ENCODE measurements around the gene SLC30A5. TPM values are rescaled to one million over a fixed set of nuclear protein-coding genes. Genes with fewer than 3 reads are reported as not detected.
"Not testable (repeated sequence)": the region's sequence is repeated elsewhere in the genome, so short reads cannot be mapped to it uniquely, and the experiment has no call there.

The SLC30A5 gene
- total RNA-seq (2014; rRNA removed; shearing (Covaris generic)), result 44.1 and 48.8 TPM in 2 replicates

DNA sequence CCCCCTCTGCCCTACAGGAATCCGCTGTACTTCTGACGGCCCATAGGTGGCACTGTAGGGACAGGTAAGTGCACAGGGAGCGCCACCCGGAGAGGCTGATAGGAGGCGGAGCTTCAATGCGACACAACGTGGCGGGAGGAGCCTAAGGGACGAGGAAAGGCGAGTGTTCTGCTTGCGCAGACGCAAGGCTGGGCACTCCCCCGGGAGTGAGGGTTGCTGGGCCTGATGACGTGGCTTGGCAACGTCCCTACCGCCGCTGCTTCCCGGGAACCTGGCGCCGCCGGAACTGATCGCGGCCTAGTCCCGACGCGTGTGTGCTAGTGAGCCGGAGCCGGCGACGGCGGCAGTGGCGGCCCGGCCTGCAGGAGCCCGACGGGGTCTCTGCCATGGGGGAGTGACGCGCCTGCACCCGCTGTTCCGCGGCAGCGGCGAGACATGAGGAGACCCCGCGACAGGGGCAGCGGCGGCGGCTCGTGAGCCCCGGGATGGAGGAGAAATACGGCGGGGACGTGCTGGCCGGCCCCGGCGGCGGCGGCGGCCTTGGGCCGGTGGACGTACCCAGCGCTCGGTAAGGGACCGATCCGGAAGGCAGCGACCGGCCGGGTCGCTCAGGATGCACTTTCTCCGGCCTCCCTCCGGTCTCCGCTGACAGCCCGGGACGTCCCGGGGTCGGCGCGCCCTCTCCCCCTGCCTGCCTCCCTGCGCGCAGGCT is at the start of gene SLC30A5:
Gene SLC30A5 (plus strand): TSS at position 244 of the 712 bp plus-strand sequence. CDS start 242 bp downstream, at position 486.
- DNase-seq (ENCODE audit: low read depth), result peak; percentile 98

DNA sequence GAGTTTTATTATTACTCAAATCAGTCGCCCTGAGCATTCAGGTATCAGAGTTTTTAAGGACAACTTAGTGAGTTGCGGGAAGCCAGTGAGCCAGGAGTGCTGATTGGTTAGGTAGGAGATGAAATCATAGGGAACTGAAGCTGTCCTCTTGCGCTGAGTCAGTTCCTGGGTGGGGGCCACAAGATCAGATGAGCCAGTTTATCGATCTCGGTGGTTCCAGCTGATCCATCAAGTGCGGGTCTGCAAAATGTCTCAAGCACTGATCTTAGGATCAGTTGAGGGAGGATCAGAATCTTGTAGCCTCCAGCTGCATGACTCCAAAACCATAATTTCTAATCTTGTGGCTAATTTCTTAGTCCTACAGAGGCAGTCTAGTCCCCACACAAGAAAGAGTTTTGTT is 48.6 kb upstream of the SLC30A5 start:
- DNase-seq (ENCODE audit: low read depth), result not testable (repeated sequence)

DNA sequence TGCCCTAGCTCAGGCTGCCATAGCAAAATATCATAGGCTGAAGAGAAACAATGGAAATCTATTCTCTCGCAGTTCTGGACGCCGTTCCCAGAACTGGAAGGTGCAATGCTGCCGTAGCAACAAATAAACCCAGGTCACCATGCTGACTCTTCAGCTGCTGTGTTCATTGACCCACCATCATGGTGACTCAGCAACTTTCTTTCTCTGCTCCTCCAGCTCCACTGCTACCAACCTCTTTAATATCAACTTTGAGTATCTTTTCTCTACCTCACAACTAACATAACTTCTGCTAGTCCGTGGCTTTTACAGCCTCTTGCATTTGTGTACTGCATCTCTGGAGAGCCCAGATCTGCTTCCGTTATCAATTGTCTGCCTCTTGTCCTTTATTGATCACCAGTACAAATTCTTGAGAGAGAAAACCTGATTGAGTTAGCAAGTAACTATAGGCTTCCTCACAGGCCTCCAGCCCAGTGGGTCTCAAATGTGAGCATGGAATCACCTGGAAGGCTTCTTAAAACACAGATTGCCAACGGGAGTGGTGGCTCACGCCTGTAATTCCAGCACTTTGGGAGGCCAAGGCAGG is 47.3 kb upstream of the SLC30A5 start:
- peak; percentile 37 for DNase-seq (ENCODE audit: low read depth)

DNA sequence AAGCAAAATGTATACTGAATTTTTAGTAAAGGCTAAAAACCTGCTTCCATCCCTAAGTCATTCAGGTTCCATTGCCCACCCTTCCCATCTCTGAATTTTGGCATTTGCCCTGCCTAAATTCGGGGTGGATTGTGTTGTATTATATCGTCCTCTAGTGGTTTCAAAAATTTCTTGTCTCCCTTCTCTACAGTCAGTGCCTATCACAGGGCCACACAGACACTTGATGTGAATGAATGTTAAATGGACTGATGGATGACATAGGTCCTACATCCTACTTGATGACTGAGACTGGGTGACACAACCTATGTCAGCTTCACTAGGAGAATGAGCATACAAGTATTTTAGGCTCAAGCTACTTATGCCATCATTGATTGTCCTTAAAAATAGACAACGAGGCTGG is 45.6 kb upstream of the SLC30A5 start:
- peak; percentile 15 for DNase-seq (ENCODE audit: low read depth)

DNA sequence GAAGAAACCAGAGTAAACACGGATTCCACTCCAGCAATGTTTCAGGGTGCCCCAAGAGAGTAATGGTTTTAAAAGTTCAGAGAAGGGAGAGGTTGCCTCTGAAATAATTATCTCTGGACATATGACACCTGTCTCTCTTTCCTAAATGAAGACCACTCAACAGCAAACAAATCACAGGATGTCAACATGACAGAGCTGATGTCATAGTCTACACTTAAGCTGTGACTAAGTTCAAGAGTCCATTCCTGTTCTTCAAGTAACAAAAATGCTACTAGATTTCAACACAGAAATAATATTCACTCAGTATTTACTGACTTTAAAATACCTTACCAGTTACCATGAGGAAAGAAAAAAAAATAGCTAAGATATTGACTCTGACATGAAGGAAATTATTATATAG is 44.7 kb upstream of the SLC30A5 start:
- no peak for DNase-seq (ENCODE audit: low read depth)

DNA sequence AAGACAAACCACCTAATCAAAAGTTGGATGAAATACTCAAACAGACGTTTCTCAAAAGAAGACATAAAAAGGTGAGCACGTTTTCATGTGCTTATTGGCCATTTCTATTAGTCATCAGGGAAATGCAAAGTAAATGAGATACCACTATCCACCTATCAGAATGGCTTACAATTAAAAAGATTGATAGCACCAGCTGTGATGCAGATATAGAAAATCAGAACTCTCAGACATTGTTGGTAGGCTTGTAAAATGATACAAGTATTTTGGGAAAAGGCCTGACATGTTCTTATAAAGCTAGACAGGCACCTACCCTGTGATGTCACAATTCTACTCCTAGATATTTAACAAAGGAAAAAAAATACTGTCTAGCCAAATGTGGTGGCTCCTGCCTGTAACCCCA is 44.0 kb upstream of the SLC30A5 start:
- no peak for DNase-seq (ENCODE audit: low read depth)

DNA sequence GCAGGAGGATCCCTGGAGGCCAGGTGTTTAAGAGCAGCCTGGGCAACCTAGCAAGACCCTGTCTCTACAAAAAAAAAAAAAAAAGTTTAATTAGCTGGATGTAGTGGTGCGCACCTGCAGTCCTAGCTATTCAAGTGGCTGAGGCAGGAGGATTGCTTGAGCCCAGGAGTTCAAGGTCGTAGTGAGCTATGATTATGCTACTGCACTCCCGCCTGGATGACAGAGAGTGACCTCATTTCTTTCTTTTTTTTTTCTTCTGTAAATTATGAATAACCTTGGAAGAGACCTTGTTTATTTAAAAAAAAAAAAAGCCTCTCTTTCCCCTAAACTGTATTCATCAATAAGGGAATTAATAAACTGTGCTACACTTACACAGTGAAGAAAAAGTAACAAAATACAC is 43.6 kb upstream of the SLC30A5 start:
- DNase-seq (ENCODE audit: low read depth), result no peak

DNA sequence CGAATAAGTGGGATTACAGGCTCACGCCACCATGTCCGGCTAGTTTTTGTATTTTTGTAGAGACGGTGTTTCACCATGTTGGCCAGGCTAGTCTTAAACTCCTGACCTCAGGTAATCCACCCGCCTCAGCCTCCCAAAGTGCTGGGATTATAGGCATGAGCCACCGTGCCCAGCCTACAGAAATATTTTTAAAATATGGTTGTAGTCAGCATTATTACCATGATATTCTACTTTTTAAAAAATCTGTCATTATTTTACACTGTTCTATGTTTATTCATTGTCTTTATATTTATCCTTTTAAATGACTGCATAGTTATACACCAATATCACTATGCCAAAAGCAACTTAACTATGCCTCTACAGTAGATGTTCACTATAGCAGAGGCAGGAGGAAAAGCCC is 41.6 kb upstream of the SLC30A5 start:
- no peak for DNase-seq (ENCODE audit: low read depth)

DNA sequence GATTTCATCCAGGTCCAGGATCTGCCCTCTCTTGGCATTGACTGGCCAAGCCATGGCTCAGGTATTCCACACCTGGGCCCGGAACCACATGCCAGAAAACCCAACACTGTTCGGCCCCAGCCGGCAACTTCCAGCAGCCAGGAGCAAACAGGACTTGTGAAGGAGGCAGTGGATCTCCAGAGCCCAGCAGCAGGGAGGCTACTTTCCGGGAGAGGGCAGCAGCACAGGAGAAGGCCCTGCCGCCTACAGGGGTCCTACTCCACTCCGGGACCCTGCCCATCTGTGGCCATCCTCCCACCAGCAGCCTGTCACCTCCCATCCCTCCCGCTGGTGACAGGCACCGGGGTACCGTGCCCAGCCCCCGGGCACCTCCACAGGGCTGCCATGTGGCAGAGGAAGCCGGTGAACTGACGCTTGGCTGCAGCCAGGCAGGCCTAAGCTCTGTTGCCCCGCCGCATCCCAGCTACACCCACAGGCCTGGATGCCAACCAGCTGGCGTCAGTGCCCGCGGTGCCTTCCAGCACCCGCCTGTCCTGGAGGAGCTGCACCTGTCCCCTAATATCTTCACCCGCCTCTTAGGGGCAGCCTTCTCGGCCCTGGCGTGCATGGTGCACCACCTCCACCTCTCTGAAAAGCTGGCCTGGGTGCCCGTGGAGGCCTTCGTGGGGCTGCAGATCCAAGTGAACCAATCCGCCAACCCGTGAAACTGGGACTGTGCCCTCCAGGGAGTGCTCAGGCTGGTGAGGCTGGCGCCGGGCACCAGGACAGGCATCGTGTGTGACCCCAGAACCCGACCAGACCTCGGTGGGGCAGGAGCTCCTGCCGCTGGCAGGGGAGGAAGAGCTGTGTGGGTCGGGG is 18.9 kb upstream of the SLC30A5 start:
- DNase-seq (ENCODE audit: low read depth), result no peak

DNA sequence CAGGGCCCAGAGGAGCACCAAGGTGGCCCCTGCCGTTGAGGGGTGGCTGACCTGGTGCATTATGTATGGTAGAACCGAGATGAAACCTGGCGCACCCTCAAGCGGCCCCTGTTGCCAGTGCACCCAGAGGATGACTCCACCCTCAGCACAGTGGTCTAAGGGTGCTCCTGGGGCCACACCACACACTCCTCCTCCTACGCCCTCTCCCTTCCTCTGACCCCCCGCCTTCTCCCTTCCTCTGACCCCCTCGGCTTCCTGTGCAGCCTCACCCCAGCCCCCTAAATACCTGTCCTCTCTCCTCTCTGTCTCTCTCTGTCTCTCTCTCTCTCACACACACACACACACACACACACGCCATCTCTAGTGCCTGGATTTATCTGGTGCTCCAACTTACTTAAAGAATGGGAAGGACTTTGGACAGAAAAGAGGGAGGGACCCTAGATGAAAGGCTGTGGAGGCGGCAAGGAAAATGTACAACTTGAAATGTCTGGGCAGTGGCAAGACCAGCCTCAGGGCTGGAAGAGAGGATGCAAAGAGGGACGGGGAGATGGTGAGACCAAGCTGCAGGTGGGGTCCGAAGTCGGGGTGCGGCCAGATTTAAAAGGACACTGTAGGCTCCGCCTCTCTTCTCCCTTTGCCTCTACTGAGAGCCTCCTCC is 18.2 kb upstream of the SLC30A5 start:
- DNase-seq (ENCODE audit: low read depth), result no peak

DNA sequence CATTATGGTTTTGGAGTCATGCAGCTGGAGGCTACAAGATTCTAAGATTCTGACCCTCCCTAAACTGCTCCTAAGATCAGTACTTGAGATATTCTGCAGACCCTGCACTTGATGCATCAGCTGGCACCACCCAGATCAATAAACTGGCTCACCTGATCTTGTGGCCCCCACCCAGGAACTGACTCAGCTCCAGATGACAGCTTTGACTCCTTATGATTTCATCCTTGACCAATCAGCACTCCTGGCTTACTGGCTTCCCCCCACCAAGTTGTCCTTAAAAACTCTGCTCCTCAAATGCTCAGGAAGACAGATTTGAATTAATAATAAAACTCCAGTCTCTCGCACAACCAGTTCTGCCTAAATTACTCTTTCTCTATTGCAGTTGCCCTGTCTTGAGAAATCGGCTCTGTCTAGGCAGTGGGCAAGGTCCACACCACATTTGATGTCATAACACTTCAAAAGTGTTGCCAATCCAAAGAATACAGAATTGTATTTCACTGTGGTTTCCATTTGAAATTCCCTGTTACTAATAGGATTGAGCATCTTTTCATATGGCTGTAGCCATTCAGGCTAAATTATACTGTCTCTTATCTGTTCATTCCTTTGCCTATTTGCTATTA is 14.8 kb upstream of the SLC30A5 start:
- DNase-seq (ENCODE audit: low read depth), result no peak

DNA sequence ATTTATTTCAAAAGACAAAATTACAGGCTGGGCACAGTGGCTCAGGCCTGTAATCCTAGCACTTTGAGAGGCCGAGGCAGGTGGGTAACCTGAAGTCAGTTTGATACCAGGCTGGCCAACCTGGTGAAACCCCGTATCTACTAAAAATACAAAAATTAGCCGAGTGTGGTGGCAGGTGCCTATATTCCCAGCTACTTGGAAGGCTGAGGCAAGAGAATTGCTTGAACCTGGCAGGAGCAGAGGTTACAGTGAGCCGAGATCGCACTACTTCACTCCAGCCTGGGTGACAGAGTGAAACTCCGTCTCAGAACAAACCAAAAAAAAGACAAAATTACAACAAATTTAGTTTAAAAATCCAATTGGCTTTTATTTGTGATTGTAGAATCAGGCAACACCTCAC is 14.3 kb upstream of the SLC30A5 start:
- DNase-seq (ENCODE audit: low read depth), result no peak

DNA sequence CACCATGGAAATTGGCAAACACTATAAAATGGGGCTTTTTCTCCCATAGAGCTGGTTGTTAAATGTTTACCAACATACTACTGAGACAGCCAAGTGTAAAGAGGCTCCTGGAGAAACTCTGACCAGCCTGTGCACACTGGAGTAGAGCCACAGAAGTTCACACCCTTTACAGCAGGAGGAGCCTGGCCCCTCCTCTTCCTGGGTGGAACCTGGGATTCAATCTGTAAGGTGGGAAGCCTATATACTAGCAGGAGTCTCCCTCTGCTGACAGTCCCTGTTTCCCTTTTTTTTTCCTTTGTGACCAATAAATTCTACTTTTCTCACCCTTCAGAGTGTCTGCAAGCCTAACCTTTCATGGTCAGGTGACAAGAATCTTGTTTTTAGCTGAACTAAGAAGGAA is 10.4 kb upstream of the SLC30A5 start:
- peak; percentile 42 for DNase-seq (ENCODE audit: low read depth)

DNA sequence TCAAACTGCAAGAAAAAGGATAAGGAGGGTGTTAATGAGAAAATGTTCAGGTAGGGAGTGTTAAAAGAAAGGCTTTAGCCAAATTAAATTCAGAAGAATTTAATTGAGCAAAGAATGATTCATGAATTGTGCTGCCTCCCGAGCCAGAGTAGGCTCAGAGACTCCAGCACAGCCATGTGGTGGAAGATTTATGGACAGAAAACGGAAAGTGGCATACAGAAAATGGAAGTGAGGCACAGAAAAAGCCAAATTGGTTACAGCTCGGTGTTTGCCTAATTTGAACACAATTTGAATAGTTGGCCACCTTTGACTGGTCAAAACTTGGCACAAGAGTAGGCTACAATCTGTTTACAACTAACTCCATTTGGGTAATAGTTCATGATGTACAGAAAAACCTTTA is 9.6 kb upstream of the SLC30A5 start:
- DNase-seq (ENCODE audit: low read depth), result no peak

DNA sequence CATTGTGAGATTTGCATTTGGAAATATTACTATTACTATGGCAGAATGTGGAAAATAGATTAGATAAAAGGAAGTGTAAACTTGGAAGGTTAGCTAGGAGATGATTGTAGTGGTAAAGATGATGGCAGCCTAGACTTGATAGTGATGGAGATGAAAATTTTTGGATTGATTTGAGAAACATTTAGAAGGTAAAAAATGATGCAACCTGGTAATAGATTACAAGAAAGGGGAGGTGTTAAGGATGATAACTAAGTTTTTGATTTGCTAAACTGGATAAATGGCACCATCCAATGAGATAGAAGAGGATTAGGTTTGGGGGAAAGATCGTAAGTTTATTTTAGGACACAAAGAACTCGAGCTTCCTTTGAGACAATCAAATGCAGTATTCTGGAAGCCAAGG is 8.9 kb upstream of the SLC30A5 start:
- no peak for DNase-seq (ENCODE audit: low read depth)

DNA sequence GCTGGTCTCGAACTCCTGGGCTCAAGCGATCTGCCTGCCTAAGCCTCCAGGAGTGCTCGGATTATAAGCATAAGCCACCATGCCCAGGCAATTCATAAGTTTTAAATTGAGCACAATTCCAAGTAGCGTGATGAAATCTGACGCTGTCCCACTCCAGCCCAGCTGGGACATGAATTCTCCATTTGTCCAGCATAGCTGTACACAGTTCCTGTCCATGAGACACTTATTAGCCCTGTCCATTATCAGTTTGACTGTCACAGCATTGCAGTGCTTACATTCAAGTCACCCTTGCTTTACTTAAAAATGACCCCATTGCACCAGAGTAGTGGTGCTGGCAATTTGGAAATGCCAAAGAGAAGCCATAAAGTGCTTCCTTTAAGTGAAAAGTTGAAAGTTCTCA is 7.6 kb upstream of the SLC30A5 start:
- DNase-seq (ENCODE audit: low read depth), result no peak

DNA sequence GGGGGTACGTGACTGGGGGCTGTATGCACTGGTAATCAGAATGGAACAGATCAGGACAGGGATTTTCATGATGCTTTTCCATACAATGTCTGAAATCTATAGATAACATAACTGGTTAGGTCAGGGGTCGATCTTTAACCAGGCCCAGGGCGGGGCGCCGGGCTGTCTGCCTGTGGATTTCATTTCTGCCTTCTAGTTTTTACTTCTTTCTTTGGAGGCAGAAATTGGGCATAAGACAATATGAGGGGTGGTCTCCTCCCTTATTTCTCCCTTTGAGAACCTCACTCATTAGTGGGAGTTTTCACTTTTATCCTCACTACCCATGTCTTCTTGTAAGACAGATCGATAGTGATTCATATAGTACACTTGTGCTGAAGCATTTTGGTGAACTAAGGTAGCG is 5.8 kb upstream of the SLC30A5 start:
- DNase-seq (ENCODE audit: low read depth), result not testable (repeated sequence)

DNA sequence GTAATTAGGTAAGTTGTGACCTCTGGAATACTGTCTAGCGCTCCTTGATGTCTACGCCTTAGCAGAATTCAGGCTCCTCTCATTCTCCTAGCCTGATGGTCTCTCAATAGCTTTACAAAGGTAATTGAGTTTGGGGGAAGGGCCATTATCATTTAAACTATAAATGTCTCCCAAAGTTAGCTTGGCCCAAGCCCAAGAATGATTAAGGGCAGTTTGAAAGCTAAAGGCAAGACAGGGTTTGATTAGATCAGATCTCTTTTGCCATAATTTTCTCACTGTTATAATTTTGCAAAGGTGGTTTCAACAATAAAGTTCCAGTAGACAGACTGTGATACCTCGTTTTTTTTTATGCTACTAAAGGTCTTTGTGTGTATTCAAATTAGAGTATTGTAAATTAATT is 3.7 kb upstream of the SLC30A5 start:
- no peak for DNase-seq (ENCODE audit: low read depth)

DNA sequence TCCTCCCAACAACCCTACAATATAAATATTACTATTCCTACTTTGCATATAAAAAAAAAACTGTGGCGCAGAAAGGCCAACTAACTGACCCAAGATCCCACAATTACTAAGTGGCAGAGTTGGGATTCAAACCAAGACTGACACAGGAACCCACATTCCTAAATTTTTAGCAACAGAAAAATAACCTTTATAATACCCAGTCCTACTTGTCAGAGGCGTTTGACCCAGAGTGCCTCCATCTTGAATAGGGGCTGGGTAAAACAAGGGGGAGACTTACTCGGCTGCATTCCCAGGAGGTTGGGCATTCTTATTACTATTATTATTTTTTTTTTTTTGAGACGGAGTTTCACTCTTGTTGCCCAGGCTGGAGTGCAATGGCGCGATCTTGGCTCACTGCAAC is 2.0 kb upstream of the SLC30A5 start:
- no peak for DNase-seq (ENCODE audit: low read depth)

DNA sequence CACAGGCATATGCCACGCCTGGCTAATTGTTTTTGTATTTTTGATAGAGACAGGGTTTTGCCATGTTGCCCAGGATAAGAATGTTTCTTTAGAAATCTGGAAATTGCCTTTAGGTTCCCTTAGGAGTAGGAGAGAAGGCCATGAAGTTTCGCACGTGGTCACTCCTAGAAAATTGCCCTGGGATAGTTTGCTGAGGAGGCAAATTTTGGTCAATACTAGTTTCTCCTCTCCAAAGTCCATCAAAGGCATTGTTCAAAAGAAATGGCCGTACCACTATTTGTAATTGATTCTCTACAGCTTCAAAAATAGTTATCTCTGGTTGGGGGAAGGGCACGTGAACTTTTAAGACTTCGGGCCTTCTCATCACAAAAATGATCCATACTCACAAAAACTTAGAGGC is 845 bp upstream of the SLC30A5 start:
- no peak for DNase-seq (ENCODE audit: low read depth)

DNA sequence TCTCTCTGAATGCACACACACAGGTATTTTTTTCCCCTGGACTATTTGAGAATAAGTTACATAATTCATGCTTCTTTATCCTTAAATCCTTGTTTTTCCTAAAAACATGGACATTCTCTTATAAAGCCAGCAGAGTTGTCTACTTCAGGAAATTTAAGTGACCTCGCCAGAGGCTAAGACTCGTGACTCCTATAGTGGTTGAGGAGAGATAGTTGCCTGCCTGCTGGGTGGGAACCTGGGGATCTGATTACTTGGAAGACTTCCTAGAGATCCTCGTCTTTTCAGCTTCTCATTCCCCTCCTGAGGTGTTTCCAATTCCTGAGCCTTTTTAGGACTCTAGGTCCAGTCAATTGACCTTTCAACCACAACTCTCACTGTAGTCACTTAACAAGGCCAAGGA is 5.5 kb downstream of the SLC30A5 start:
- DNase-seq (ENCODE audit: low read depth), result no peak

DNA sequence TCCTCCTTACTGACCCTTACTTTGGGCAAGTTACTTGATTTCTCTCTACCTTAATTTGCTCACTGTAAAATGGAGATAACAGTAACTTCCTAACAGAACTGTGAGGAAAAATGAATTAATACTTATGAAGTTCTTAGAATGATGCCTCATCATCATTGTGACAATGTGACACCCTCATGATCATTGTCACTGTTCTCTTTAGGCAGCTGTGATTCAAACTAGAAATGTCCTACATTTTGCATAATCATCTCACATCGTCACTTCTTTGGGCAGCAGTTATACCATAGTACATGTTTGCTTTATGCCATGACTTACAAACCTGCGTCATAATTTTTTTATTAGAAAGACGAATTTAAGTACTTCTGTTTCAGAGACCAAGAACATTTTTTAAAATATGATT is 9.7 kb downstream of the SLC30A5 start:
- DNase-seq (ENCODE audit: low read depth), result no peak

Data from RPMI7951 (cell line).